NCI-H82 treated with DMSO at 0.1 percent for 48 hours (cell line): Measurements from ENCODE around the gene PACSIN1.

Source experiments
- DNase-seq: peaks from one replicate; lab custom pipeline; 2025; ENCODE audit not compliant: unreplicated experiment; lab: John Stamatoyannopoulos, UW

PACSIN1 gene

GRCh38 chr6:34514112-34514511 lies 48.2 kb downstream of the PACSIN1 start:
- DNase-seq: no peak

DNA sequence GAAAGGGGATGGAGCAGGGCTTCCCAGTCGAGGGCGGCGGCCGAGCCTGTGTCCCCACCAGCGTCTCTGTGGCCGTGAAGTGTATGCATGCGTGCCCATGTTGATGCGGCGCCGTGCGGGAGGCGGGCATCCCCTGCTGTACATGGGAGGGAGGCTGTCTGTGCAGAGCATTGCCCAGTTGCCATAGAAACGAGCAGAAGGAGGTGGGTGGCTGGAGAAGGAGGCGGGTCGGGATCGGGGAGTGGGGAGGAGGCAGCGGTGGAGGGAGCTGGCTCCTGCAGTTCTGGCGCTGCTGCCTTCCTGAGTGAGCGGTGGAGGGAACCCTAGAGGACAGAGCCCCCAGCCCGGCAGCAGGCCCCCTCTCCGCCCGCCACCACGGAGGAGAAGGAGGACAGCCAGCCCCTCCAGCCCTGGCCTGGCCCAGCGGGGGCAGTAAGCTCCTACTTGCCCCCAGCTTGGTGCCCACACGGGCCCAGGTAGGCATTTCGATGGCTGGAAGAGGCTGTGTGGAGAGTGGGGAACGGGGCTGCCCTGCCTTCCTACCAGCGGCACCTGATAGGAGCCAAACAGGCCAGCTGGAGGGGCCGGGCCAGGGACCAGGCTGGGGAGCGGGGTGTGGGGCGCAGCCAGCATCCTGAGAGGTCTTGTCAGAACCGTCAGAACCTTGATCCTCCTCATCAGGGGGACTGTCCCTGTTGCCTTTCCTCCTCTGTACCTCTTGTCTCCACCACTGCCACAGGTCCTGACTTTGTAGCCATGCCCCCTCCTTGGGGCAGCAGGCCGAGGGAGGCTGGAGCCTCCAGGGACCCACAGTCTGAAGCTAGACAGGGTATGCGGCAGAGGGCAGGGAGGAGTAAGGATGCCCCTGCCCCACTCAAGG lies 49.0 kb downstream of the PACSIN1 start:
- no peak for DNase-seq

GRCh38 chr6:34515473-34516387 lies 49.9 kb downstream of the PACSIN1 start:
- no peak for DNase-seq

- DNase-seq: no peak
Measured at GRCh38 chr6:34516391-34517324, 50.8 kb downstream of the PACSIN1 start.

- DNase-seq: no peak
Measured at GRCh38 chr6:34517461-34517881, 51.6 kb downstream of the PACSIN1 start.

DNA sequence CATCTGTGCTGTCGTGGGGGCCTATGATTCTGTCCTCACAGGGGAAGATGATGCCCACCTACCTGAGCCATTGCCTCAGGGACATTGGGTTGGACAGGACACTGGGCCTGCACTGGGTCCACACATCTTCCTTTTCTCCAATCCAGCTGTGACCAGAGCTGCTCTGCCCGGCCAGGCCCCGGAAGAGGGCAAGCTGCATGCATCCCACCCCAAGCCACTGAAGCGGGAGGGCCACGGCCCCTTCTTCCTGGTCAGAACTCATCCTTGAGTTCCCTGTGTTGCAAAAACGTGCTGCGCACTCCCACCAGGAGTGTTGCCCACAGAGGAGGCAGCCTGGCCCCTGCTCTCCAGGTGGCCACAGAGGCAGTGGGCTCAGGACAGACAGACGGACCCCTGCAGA lies 52.1 kb downstream of the PACSIN1 start:
- DNase-seq: no peak

GRCh38 chr6:34518669-34519365 lies 52.9 kb downstream of the PACSIN1 start:
- DNase-seq: no peak

- DNase-seq: no peak
Measured at GRCh38 chr6:34519971-34520644, 54.2 kb downstream of the PACSIN1 start.

GRCh38 chr6:34520645-34521462 lies 55.0 kb downstream of the PACSIN1 start:
- DNase-seq: no peak

DNA sequence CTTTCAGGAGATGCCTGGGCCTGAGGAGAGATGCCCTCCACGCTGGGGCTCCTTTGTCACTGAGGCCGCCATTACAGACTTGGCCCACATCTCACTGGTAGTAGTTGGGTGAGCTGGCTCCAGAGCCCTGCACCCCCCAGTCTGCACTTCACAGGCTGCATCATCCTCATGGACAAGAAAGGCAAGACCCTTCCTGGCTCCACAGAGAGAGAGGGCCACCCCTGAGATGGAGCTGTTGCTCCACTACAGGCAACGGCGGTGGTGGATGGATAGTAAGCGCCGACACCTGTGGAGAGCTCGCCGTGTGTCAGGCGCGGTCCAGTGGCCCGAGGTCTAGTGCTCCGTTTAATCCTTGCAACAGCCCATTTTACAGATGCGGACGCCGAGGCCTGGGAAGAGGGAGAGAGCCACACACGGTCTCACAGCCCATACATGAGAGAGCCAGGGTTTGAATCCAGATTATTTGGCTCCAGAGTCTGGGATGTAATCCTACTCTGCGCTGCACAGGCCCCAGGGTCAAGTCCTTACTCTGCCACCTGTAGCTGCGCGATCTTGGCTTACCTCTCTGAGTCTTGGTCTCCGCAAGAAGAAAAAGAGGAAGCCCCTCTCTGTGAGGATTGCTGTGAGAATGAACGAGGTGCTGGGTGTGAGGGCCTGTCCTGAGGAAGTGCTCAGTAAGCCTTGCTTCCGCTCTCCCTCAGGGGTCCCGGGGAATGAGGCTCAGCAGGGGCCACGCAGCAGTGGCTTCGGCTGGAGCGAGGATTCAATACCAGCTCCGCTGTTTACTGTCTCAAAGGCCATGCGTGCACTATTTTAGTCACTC lies 55.8 kb downstream of the PACSIN1 start:
- no peak for DNase-seq

DNA sequence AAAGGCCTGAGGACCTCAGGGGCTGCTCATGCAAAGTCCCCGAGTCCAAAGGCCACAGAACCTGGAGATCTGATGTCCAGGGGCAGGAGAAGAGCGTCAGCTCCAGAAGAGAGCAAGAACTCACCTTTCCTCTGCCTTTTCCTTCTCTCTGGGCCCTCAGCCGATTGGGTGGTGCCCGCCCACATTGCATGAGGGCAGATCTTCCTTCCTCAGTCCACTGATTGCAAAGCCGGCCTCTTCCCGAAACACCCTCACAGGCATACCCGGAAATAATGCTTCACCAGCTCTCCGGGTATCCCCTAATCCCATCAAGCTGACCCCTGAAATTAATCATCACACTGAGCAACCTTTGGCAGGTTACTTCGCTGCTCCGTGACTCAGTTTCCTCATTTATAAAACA lies 56.9 kb downstream of the PACSIN1 start:
- DNase-seq: no peak

GRCh38 chr6:34523441-34524206 lies 57.7 kb downstream of the PACSIN1 start:
- no peak for DNase-seq

DNA sequence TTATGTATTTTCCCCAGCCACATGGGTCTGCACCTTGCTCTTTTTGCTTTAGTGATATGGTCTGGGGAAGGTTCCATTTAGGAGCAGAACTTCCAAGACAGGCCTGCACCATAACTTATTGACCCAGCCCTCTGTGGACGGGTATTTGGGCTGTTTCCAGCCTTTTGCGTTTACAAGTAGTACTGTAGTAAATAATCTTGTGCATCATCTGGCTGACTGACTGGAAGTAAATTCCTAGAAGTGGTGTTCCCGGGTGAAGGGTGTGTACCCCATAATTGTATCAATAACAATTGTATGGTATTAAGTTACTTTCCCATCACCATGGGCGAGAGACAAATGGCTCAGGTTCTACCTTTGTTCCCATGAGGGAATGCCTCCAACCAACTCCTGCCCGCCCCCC lies 58.6 kb downstream of the PACSIN1 start:
- no peak for DNase-seq

DNA sequence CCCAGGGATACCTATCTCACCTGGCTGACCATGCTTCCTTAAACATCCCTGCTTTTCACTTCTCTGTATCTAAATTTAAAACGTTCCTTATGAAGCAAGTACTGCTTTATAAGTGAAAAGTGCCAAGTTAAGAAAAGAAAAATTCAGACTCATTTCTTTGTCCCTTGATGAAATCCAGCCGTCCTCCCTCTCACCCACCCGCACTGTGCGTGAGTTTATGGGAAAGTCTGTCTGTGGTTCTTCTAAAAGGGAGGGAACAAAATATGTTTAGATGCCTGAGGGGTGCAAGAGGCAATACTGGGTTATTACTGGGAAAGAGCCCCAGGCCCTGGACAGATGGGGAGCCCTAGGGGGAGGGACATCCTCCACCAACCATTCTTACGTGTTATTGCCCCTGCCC lies 59.1 kb downstream of the PACSIN1 start:
- DNase-seq: no peak

DNA sequence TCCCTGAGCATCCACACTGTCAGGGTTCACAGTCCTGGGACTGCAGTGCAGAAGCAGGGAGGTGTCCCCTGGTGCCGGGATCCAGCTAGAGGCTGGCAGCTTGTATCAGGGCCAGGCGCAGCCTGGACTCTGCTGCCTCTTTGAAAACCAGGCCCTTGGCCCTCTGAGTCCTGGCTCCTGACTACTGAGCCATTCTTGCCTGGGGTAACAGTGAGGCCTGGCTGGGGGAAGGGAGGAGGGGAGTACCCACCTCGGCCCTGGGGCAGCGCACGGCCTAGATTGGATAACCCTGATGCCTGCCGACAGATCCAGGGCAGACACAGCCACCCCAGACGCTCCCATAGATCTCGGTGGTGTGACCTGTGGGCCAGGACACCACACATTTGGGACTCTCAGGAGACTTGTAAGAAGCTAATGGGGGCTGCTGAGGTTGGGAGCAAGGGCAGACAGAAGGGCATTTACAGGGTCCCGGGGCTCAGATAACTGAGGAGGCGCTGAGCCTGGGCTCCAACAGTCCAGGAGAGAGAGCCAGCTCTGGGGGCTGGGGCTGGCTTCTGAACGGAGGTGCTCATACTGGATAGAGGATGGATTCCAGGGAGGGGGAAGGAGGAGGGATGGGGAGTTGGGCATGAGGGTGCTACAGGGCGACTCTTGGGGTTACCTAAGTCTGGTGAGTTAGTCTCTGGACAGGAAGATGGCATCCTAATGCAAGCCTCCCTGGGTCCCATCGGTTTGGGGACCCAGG lies 59.7 kb downstream of the PACSIN1 start:
- no peak for DNase-seq

DNA sequence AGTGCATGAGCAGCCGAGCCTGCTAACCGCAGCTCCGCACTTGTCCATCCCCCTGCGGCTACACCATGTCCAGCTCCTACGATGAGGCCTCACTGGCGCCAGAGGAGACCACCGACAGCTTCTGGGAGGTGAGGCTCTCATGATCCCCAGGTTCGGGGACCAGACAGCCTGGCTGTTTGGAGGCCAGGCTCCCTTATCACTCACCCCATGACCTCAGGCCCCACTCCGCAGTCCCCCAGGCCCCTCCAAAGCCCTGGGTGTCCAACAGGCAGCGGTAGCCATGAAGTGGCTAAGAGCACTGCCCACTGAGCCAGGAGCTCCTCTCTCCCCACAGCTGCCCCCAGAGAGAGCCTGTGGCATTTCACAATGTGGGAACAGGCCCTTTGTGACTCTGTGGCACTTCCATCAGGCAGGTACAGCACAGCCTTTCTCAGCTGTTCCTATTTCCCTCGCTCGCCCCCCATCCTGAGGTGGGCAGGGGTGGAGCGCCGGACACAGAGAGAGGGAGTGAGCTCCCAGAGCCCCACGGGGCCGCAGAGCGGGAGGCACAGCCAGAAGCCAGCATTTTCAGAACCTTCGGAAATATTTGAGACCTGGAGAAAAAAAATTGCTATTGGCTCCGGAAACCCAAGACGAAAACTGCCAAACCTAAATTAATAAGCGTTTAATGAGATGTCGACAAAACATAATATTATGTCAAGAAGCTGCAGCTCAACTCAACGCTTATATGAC lies 60.5 kb downstream of the PACSIN1 start:
- no peak for DNase-seq
